Kidney capillary endothelial cell (primary cell): ENCODE results near the gene PLEKHA6.
A peak's percentile ranks its signal among the peaks of the same experiment; 100 is the strongest.

Experiments
- DNase-seq: peaks from one replicate; pipeline ENCODE4 v3.0.0-alpha.2; 2018; ENCODE audit warnings: low spot score

Gene PLEKHA6

GRCh38 chr1:204190212-204191211 lies 169.2 kb downstream of the PLEKHA6 start:
- DNase-seq = peak; percentile 62

DNA sequence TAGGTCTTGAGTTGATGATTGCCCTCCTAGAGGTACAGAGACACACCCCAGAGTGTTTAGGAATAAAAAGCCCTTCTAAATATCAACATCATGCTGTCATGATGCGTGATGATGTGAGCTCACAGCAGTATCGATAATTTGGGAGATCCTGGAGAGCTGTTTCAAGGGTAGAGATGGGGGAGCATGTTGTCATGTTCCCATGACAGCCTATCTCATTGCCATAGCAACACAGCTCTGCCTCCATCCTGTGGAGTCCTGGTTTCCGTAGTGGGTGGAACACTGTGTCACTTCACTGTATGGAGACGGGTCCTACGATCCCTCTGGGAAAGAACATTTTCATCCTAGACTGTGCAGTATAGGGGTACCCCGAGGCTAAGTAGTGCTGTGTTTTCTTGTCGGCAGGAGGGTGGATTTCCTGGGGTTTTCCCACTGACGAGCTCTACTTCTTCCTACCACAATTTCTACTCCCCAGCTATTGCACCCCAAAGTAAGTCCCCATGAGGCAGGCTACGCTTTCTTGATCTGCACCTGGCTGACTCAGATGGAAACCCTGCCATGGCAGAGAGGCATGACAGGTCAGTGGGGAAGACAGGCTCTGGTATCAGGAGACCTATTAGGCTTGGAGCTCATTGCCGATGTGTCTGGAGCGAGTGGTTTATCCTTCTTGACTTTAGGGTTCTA lies 170.6 kb downstream of the PLEKHA6 start:
- no peak for DNase-seq

- no peak for DNase-seq
Measured at GRCh38 chr1:204186597-204186996, 173.1 kb downstream of the PLEKHA6 start.

GRCh38 chr1:204181116-204181515 lies 178.6 kb downstream of the PLEKHA6 start:
- no peak for DNase-seq

GRCh38 chr1:204180133-204180532 lies 179.6 kb downstream of the PLEKHA6 start:
- DNase-seq = no peak

DNA sequence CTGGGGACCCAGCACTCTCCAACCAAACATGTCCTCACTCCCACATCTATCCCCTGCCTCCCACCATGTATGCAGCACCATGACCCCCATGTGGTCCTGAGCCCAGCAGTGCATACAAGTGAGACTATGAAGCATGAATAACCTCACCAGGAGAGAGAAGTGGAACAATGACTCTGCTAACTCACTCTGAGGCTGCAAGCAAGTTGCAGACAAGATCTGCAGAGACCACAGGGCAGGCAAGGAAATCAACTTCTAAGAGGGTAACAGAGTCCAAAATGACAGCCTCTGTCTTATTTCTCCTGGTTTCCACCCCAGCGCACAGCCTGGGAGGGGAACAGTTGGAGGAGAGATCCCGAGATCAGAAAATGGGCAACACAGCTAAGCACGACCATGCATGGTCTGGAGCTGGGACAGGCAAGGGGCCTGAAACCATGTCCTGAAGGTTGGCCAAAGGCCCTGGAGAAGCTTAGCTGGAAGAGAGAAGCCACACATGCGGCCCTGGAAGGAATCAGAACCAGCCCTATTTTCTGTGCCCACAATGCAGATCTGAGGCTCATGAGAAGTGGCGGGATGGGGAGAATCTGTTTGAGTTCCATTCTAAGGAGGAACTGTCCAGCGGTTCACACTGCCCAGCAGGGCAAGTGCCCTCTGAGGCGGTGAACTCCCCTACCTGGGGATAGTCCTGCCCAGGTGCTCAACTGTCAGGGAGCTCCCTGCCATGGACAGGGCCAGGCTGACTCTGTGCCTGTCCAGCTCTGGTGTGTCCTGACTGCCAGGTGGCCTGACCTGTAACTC lies 181.0 kb downstream of the PLEKHA6 start:
- DNase-seq = no peak

- DNase-seq = no peak
Measured at GRCh38 chr1:204177133-204177532, 182.6 kb downstream of the PLEKHA6 start.

DNA sequence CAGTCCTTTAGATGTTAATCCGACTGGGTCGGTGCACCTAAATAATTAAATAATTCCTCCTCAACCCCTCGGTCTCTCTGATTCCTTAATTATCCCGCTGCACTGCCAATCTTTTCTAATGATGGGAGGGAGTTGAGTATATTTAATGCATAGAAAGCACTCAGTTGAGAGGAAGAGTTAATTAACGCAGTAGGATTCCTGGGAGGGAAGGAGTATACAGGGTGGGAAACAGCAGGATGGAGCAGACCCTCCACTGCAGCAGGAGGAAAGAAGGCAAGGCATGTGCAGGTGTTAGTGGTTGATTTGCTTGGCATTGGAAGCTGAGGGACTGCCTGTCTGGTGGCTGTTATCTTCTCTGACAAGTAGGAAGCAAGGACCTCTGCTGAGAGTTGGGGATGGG lies 183.7 kb downstream of the PLEKHA6 start:
- no peak for DNase-seq

DNA sequence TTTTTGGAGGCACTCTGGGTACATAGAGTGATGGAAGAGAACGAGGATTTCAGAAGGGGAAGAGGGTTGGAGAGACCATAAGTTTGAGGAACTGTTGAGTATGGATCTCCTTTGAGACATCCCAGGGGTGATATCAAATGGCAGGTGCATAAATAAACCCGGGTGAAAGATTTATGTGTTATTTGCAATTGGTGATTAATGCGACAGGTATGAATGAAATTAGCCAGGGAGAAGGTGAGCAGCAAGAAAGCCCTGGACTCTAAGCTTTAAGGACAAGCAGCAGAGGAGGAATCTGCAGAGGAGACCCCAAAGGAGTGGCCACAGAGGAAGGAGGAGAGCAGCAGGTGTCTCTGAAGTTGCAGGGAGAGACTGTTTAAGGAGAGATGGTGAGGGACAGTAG lies 184.8 kb downstream of the PLEKHA6 start:
- DNase-seq = no peak

GRCh38 chr1:204172404-204173029 lies 187.2 kb downstream of the PLEKHA6 start:
- no peak for DNase-seq

GRCh38 chr1:204171751-204172178 lies 188.0 kb downstream of the PLEKHA6 start:
- peak; percentile 95 for DNase-seq

GRCh38 chr1:204170494-204171155 lies 189.1 kb downstream of the PLEKHA6 start:
- DNase-seq = no peak

DNA sequence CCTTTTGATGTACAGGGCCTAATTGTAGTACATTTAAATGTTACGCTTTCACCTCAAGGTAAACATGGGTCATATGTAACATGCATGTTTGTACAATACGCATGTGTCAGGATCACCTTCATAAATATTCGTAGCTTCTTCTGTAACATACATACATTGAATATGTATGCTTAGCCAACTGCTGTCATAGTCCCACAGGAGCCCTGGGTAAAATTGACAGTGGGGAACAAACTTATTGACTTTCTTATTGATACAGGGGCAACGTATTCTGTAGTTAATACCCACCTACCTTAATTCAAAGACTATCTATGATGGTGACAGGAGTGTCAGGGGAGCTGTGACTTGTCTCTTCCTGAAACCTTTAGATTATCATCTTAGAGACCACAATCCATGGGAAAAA lies 189.9 kb downstream of the PLEKHA6 start:
- DNase-seq = no peak
